Endodermal cell (in vitro differentiated cells): Measurements from ENCODE around the gene LAIR2. TPM values are rescaled to one million over a fixed set of nuclear protein-coding genes. Genes with fewer than 3 reads are reported as not detected.

ENCODE experiments used
- DNase-seq: peaks from one replicate; pipeline ENCODE4 v3.0.0-alpha.2; 2017
- H3K27ac ChIP-seq: 2 replicates; pipeline ENCODE4 v1.5.1; 2013; ENCODE audit warnings: mild to moderate bottlenecking, low read depth, low read length, moderate library complexity
- H3K27me3 ChIP-seq: 2 replicates; pipeline ENCODE4 v1.6.1; 2013; ENCODE audit warnings: mild to moderate bottlenecking, low read length, moderate library complexity; ENCODE audit not compliant: insufficient read depth, control insufficient read depth, poor library complexity, severe bottlenecking
- H3K36me3 ChIP-seq: 2 replicates; pipeline ENCODE4 v1.7.0; 2013; ENCODE audit warnings: mild to moderate bottlenecking, low read length, moderate library complexity; ENCODE audit not compliant: control insufficient read depth, insufficient read depth
- H3K4me1 ChIP-seq: one replicate; pipeline ENCODE4 v1.7.0; 2013; ENCODE audit warnings: low read length; ENCODE audit not compliant: control insufficient read depth, insufficient read depth
- H3K4me3 ChIP-seq: 2 replicates; pipeline ENCODE4 v1.5.1; 2013; ENCODE audit warnings: mild to moderate bottlenecking, low read length, moderate library complexity
- H3K9ac ChIP-seq: 2 replicates; pipeline ENCODE4 v1.6.1; 2013; ENCODE audit warnings: mild to moderate bottlenecking, low read length, moderate library complexity; ENCODE audit not compliant: poor library complexity, severe bottlenecking; ENCODE audit errors: extremely low read depth
- H3K9me3 ChIP-seq: 2 replicates; pipeline ENCODE4 v1.6.1; 2013; ENCODE audit warnings: mild to moderate bottlenecking, low read length, moderate library complexity; ENCODE audit not compliant: control insufficient read depth
- H3K27ac Mint-ChIP-seq: 2 replicates; pipeline ENCODE4 v1.8.0; 2020; ENCODE audit warnings: mixed read lengths
- H3K27me3 Mint-ChIP-seq: 2 replicates; pipeline ENCODE4 v1.8.0; 2021; ENCODE audit warnings: mild to moderate bottlenecking, mixed read lengths; ENCODE audit not compliant: insufficient read depth
- H3K36me3 Mint-ChIP-seq: 2 replicates; pipeline ENCODE4 v1.8.0; 2020; ENCODE audit warnings: low read depth, mixed read lengths
- H3K4me1 Mint-ChIP-seq: 2 replicates; pipeline ENCODE4 v1.8.0; 2020; ENCODE audit warnings: mixed read lengths
- H3K4me3 Mint-ChIP-seq: 2 replicates; pipeline ENCODE4 v1.8.0; 2020; ENCODE audit warnings: mild to moderate bottlenecking, moderate library complexity, mixed read lengths
- H3K9me3 Mint-ChIP-seq: 2 replicates; pipeline ENCODE4 v1.8.0; 2020; ENCODE audit warnings: mild to moderate bottlenecking, mixed read lengths
- CTCF ChIP-seq: fragments of 200-600 bp; sonication (generic); conservative IDR thresholded peaks from 2 replicates; pipeline ENCODE4 v1.5.0; 2021; ENCODE audit warnings: antibody characterized with exemption, mild to moderate bottlenecking
- whole genome bisulfite sequencing, 2 experiments: methylation state at CpG; one replicate each; pipeline versions ENCODE4 v1.1.5 to v1.1.7; 2013; ENCODE audit warnings: missing lambda C conversion rate in 2 of 2, mixed read lengths in 1 of 2; ENCODE audit not compliant: insufficient coverage in 1 of 2, insufficient read length in 1 of 2; 5-methylcytosine and 5-hydroxymethylcytosine counted together
- total RNA-seq, 2 donors: library from RNA; stranded (reverse); fragmentation: NEBNext Ultra II Directional in 1 of 2; extraction: Animal tissue kit (Norgen Biotek cat#: 25700) in 1 of 2; gene quantifications; 2 replicates in 1 of 2; 3 replicates in 1 of 2; pipeline ENCODE4 v1.2.1, GENCODE V29; 2021

LAIR2 gene
- total RNA-seq, 2 donors from 2014 or later = not detected

GRCh38 chr19:54534156-54534555, 31.5 kb downstream of the LAIR2 start:
- no peaks in the 10 kb centered on the region for H3K4me1 Mint-ChIP-seq
- Histone ChIP-seq H3K27ac (no peak overlapping the region), H3K9me3 (peaks cover 65% of the 10 kb centered on the region), H3K27me3 (no peaks in the 10 kb centered on the region), H3K36me3 (no peaks in the 10 kb centered on the region), H3K4me3 (no peak overlapping the region), H3K4me1 (no peaks in the 10 kb centered on the region), H3K9ac (no peak overlapping the region)
- DNase-seq = no peak
- no peaks in the 10 kb centered on the region for H3K36me3 Mint-ChIP-seq
- no peak for TF ChIP-seq CTCF
- 66 to 73% methylated on average over 6 of the region's 8 CpGs for WGBS, 2 experiments
- no peak overlapping the region for H3K27ac Mint-ChIP-seq
- H3K4me3 Mint-ChIP-seq = no peak overlapping the region
- H3K9me3 Mint-ChIP-seq = peaks cover 90% of the 10 kb centered on the region
- no peaks in the 10 kb centered on the region for H3K27me3 Mint-ChIP-seq

- TF ChIP-seq CTCF = no peak
- H3K4me3 Mint-ChIP-seq = no peak overlapping the region
- H3K27me3 Mint-ChIP-seq = no peaks in the 10 kb centered on the region
- Histone ChIP-seq H3K36me3 (no peaks in the 10 kb centered on the region), H3K4me1 (no peaks in the 10 kb centered on the region), H3K27ac (no peak overlapping the region), H3K9ac (no peak overlapping the region), H3K27me3 (no peaks in the 10 kb centered on the region), H3K4me3 (no peak overlapping the region), H3K9me3 (peaks cover 60% of the 10 kb centered on the region)
- H3K27ac Mint-ChIP-seq = no peak overlapping the region
- H3K36me3 Mint-ChIP-seq = no peaks in the 10 kb centered on the region
- DNase-seq = no peak
- WGBS, 2 experiments = 81 to 86% methylated on average over 7 to 9 of the region's 9 CpGs
- H3K4me1 Mint-ChIP-seq = no peaks in the 10 kb centered on the region
- peaks cover 94% of the 10 kb centered on the region for H3K9me3 Mint-ChIP-seq
Observed at GRCh38 chr19:54535601-54536000, 33.0 kb downstream of the LAIR2 start.

GRCh38 chr19:54536956-54537355, 34.3 kb downstream of the LAIR2 start:
- no peaks in the 10 kb centered on the region for H3K27me3 ChIP-seq
- no peaks in the 10 kb centered on the region for H3K4me1 Mint-ChIP-seq
- no peak overlapping the region for H3K9ac ChIP-seq
- H3K4me1 ChIP-seq = no peaks in the 10 kb centered on the region
- no peak overlapping the region for H3K27ac Mint-ChIP-seq
- no peak overlapping the region for H3K4me3 ChIP-seq
- no peaks in the 10 kb centered on the region for H3K36me3 Mint-ChIP-seq
- no peak overlapping the region for H3K27ac ChIP-seq
- peaks cover 95% of the 10 kb centered on the region for H3K9me3 Mint-ChIP-seq
- H3K27me3 Mint-ChIP-seq = no peaks in the 10 kb centered on the region
- TF ChIP-seq CTCF = no peak
- H3K9me3 ChIP-seq = peaks cover 63% of the 10 kb centered on the region
- H3K36me3 ChIP-seq = no peaks in the 10 kb centered on the region
- DNase-seq = no peak
- WGBS, 2 experiments = 51 to 71% methylated on average over 2 to 9 of the region's 9 CpGs
- no peak overlapping the region for H3K4me3 Mint-ChIP-seq
